Upper lobe of left lung (tissue), 6 donors: ENCODE measurements around the gene RGS19. TPM values are rescaled to one million over a fixed set of nuclear protein-coding genes. Genes with fewer than 3 reads are reported as not detected.
"Not testable (repeated sequence)": the region's sequence is repeated elsewhere in the genome, so short reads cannot be mapped to it uniquely, and the experiment has no call there.

ENCODE experiments used
- ATAC-seq, 2 donors: fragments of 200-7000 bp; cut with Tn5 transposase; one replicate each; pipeline ENCODE4 v1.9.1; 2022; ENCODE audit warnings: mild to moderate bottlenecking in 2 of 2, moderate library complexity in 2 of 2; ENCODE audit not compliant: low FRiP score in 2 of 2
- DNase-seq, 2 donors: peaks; one replicate each; pipeline ENCODE4 v3.0.0-alpha.2; 2019 to 2020
- H3K27ac ChIP-seq, 4 donors: fragments of 200-600 bp; sonication (generic); one replicate each; pipeline ENCODE4 v1.5.1; 2016 to 2019
- H3K27me3 ChIP-seq, 4 donors: fragments of 200-600 bp; sonication (generic); one replicate each; pipeline ENCODE4 v1.5.1; 2017 to 2019
- H3K36me3 ChIP-seq, 4 donors: fragments of 200-600 bp; sonication (generic); one replicate each; pipeline ENCODE4 v1.5.1; 2016 to 2019
- H3K4me1 ChIP-seq, 4 donors: fragments of 200-600 bp; sonication (generic); one replicate each; pipeline ENCODE4 v1.5.1; 2018 to 2019
- H3K4me3 ChIP-seq, 4 donors: fragments of 200-600 bp; sonication (generic); one replicate each; pipeline ENCODE4 v1.5.1; 2017 to 2019; ENCODE audit warnings: mild to moderate bottlenecking in 2 of 4, moderate library complexity in 1 of 4
- H3K9me3 ChIP-seq, 4 donors: fragments of 200-600 bp; sonication (generic); one replicate each; pipeline ENCODE4 v1.5.1; 2018 to 2019
- EP300 ChIP-seq, 4 donors: sonication (generic); formaldehyde crosslinking; IDR thresholded peaks; one replicate each; pipeline ENCODE4 v1.5.1; 2017; ENCODE audit warnings: antibody characterized with exemption in 4 of 4, control low read depth in 2 of 4
- POLR2A ChIP-seq, 4 donors: fragments of 450-650 bp; IDR thresholded peaks; one replicate each; pipeline ENCODE4 v1.5.1; 2016 to 2017; ENCODE audit warnings: antibody characterized with exemption in 4 of 4, mild to moderate bottlenecking in 2 of 4
- POLR2AphosphoS5 ChIP-seq, 2 donors: sonication (generic); formaldehyde crosslinking; IDR thresholded peaks; one replicate each; pipeline ENCODE4 v1.5.1; 2017; ENCODE audit warnings: antibody characterized with exemption in 2 of 2
- WGBS, 2 donors: methylation state at CpG; one replicate each; pipeline ENCODE4 v1.1.5; 2017 to 2018; 5-methylcytosine and 5-hydroxymethylcytosine counted together
- total RNA-seq, 6 donors: library from RNA; depleted of rRNA in 4 of 6; stranded (reverse); fragments of >200 nt in 4 of 6; gene quantifications; one replicate each; pipeline versions ENCODE4 v1.1.0 to v1.2.1, GENCODE V29; 2016 to 2021
- TF ChIP-seq, protein P1 (sequence below), 6 experiments: fragments of 450-650 bp in 4 of 6; fragments of 200-600 bp in 2 of 6; sonication (generic) in 2 of 6; IDR thresholded peaks; one replicate each; pipeline ENCODE4 v1.5.1; 2016 to 2019; ENCODE audit warnings: antibody characterized with exemption in 6 of 6
- donor health status: DM: no; HTN: no; CAD: no; lungs with moderate emphysema.
- donor health status: DM: no; HTN: yes; CAD: no; lungs with severe emphysema.

The RGS19 gene
- total RNA-seq, 6 donors from 2014 or later: 21.5 to 70.8 (median 55.6) TPM

DNA sequence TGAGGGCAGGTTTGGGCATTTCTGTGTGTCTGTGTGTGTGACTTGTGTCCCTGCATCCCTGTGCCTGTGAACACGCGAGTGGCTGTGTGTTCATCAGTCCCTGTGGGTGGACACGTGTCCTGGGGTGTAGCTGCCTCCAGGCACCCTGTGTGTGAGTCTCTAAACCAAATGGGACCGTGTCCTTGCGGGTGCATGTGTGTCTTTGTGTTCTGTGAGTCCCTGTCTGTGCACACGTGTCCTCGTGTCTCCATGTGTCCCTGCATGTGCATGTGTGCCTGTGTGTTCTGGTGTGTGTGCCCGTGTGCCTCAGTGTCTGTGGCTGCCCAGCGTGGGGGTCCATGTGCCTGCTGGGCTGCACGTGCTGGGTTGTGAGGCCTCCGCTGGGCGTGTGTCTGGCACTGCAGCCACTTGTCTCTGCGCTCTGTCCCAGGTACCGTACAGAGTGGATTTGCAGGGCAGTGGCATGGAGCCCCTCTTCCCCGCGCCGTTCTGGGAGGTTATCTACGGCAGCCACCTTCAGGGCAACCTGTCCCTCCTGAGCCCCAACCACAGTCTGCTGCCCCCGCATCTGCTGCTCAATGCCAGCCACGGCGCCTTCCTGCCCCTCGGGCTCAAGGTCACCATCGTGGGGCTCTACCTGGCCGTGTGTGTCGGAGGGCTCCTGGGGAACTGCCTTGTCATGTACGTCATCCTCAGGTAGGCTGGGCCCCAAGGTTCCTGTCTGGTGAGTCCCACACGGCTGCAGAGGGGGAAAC, 13.1 kb upstream of the RGS19 start:
- Histone ChIP-seq H3K9me3 (no peaks in the 10 kb centered on the region), H3K27ac (no peak overlapping the region), H3K36me3 (no peaks in the 10 kb centered on the region), H3K4me1 (no peaks in the 10 kb centered on the region), H3K4me3 (no peak overlapping the region), H3K27me3 (no peaks in the 10 kb centered on the region)
- no peak for TF ChIP-seq POLR2AphosphoS5 (IDR thresholded peaks at IDR 0.05)
- no peak for TF ChIP-seq POLR2A (IDR thresholded peaks at IDR 0.05)
- no peak for TF ChIP-seq EP300 (IDR thresholded peaks at IDR 0.05)
- TF ChIP-seq, protein P1, sequence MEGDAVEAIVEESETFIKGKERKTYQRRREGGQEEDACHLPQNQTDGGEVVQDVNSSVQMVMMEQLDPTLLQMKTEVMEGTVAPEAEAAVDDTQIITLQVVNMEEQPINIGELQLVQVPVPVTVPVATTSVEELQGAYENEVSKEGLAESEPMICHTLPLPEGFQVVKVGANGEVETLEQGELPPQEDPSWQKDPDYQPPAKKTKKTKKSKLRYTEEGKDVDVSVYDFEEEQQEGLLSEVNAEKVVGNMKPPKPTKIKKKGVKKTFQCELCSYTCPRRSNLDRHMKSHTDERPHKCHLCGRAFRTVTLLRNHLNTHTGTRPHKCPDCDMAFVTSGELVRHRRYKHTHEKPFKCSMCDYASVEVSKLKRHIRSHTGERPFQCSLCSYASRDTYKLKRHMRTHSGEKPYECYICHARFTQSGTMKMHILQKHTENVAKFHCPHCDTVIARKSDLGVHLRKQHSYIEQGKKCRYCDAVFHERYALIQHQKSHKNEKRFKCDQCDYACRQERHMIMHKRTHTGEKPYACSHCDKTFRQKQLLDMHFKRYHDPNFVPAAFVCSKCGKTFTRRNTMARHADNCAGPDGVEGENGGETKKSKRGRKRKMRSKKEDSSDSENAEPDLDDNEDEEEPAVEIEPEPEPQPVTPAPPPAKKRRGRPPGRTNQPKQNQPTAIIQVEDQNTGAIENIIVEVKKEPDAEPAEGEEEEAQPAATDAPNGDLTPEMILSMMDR (IDR thresholded peaks at IDR 0.05): no peak
- 49 to 80% methylated on average over 18 to 27 of the region's 27 CpGs for WGBS, 2 donors
- DNase-seq (peak in 1 of 2 donors; percentile 61), ATAC-seq (peak; percentile 27 to 36)

DNA sequence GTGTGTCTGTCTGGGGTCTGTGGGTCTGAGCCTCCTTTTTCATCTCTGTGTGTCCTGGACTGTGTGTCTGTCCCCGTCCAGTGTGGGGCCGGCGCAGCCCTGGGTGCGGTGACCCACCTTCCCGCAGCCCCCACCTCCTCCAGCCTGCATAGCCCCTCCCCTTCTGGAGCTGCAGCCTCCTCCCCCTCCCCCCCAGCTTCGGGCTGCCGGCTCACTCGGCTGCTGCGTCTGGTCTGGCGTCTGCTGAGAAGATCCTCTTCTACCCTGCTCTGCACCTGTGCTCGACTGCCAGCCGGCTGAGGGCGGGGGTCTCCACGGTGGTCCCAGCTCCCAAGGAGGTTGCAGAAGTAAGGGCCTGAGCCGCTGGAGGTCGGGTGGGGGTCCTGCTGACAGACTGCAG, 12.5 kb upstream of the RGS19 start:
- peak in 1 of 2 donors; percentile 19 for ATAC-seq
- TF ChIP-seq, protein P1 (IDR thresholded peaks at IDR 0.05): no peak
- TF ChIP-seq POLR2AphosphoS5 (IDR thresholded peaks at IDR 0.05) (no peak), EP300 (IDR thresholded peaks at IDR 0.05) (no peak), POLR2A (IDR thresholded peaks at IDR 0.05) (no peak)
- peak in 1 of 2 donors; percentile 72 for DNase-seq
- no peaks in the 10 kb centered on the region for H3K9me3 ChIP-seq
- H3K4me3 ChIP-seq: no peak overlapping the region
- WGBS, 2 donors: 28 to 42% methylated on average over 6 to 15 of the region's 16 CpGs
- H3K36me3 ChIP-seq: no peaks in the 10 kb centered on the region
- H3K27ac ChIP-seq: no peak overlapping the region
- no peaks in the 10 kb centered on the region for H3K4me1 ChIP-seq
- no peaks in the 10 kb centered on the region for H3K27me3 ChIP-seq

DNA sequence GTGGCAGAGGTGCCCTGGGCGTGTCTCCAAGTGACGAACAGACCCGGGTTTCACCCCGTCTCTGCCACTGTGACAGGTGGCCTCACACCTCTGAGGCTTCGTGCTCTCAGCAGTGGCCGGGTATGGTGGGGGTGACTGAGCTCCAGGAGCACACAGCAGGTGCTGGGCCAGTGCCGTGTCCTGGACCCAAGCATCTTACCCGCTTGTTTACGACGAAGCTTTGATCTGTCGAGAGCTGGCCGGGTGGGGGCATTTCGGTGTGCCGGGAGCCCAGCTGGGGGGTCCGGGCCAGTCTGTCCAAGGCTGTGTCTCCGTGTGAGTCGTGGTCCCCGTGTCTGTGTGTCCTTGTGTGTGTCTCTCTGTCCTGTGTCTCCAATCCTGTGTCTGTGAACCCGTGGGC, 12.0 kb upstream of the RGS19 start:
- WGBS, 2 donors: 77% methylated on average over 16 to 19 of the region's 19 CpGs
- no peaks in the 10 kb centered on the region for H3K4me1 ChIP-seq
- no peaks in the 10 kb centered on the region for H3K36me3 ChIP-seq
- TF ChIP-seq, protein P1 (IDR thresholded peaks at IDR 0.05): no peak
- no peak for TF ChIP-seq EP300 (IDR thresholded peaks at IDR 0.05)
- TF ChIP-seq POLR2A (IDR thresholded peaks at IDR 0.05): no peak
- no peak for TF ChIP-seq POLR2AphosphoS5 (IDR thresholded peaks at IDR 0.05)
- H3K27ac ChIP-seq: no peak overlapping the region
- ATAC-seq (no peak), DNase-seq (peak in 1 of 2 donors; percentile 62)
- no peak overlapping the region for H3K4me3 ChIP-seq
- no peaks in the 10 kb centered on the region for H3K27me3 ChIP-seq
- H3K9me3 ChIP-seq: no peaks in the 10 kb centered on the region

DNA sequence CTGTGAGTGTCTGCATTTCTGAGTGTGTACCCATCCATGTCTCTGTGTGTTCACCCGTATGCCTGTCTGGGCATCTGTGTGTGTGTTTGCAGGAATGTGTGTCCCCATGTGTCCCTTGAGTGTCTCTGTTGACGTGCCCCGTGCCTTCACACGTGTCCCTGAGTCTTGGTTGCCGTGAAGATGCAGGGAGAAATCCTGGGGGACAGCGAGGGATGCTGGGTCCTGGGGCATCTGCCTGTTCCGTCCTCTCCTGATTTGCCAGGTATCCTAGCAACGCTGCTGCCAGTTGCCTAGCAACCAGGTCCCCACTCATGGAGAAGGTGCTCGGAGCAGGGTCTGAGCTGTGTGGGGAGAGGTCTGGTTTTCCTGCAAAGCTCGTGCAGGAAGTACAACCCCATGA, 10.8 kb upstream of the RGS19 start:
- DNase-seq: no peak
- Histone ChIP-seq H3K4me3 (no peak overlapping the region), H3K36me3 (no peaks in the 10 kb centered on the region), H3K27me3 (peaks cover 0 to 2% (median under 1%) of the 10 kb centered on the region in 4 donors), H3K27ac (no peak overlapping the region), H3K4me1 (no peaks in the 10 kb centered on the region), H3K9me3 (no peaks in the 10 kb centered on the region)
- TF ChIP-seq EP300 (IDR thresholded peaks at IDR 0.05) (no peak), POLR2A (IDR thresholded peaks at IDR 0.05) (no peak), POLR2AphosphoS5 (IDR thresholded peaks at IDR 0.05) (no peak)
- TF ChIP-seq, protein P1 (IDR thresholded peaks at IDR 0.05): no peak
- WGBS, 2 donors: 55 to 69% methylated on average over 5 to 10 of the region's 10 CpGs
- ATAC-seq: no peak

DNA sequence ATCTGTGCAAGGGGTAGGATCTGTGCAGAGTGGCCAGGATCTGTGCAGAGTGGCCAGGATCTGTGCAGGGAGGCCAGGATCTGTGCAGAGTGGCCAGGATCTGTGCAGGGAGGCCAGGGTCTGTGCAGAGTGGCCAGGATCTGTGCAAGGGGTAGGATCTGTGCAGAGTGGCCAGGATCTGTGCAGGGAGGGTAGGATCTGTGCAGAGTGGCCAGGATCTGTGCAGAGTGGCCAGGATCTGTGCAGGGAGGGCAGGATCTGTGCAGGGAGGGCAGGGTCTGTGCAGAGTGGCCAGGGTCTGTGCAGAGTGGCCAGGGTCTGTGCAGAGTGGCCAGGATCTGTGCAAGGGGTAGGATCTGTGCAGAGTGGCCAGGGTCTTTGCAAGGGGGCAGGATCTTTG, 9.3 kb upstream of the RGS19 start:
- ATAC-seq, H3K4me3 ChIP-seq, H3K27ac ChIP-seq, DNase-seq, H3K36me3 ChIP-seq, H3K9me3 ChIP-seq: not testable (repeated sequence)
- H3K27me3 ChIP-seq: peaks cover 0 to 18% (median 8%) of the 10 kb centered on the region in 4 donors
- peaks cover 8 to 14% (median 12%) of the 10 kb centered on the region in 4 donors for H3K4me1 ChIP-seq

DNA sequence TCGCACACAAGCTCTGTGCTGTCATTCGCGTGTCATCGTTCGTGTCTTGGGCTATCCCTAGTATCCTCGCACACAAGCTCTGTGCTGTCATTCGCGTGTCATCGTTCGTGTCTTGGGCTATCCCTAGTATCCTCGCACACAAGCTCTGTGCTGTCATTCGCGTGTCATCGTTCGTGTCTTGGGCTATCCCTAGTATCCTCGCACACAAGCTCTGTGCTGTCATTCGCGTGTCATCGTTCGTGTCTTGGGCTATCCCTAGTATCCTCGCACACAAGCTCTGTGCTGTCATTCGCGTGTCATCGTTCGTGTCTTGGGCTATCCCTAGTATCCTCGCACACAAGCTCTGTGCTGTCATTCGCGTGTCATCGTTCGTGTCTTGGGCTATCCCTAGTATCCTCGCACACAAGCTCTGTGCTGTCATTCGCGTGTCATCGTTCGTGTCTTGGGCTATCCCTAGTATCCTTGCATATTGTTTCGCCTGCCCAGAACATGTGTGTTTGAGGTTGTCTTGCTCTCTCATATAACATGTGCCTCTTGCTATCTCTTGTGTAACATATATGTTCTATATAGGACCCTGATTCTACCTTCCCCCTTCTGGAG, 8.0 kb upstream of the RGS19 start:
- H3K27ac ChIP-seq, DNase-seq, H3K36me3 ChIP-seq, H3K9me3 ChIP-seq, ATAC-seq, H3K4me3 ChIP-seq: not testable (repeated sequence)
- Histone ChIP-seq H3K4me1 (peaks cover 18 to 27% (median 24%) of the 10 kb centered on the region in 4 donors), H3K27me3 (peaks cover 0 to 19% (median 8%) of the 10 kb centered on the region in 4 donors)
- WGBS, 2 donors: 93 to 96% methylated on average over 6 of the region's 36 CpGs
